Fibroblast of the conjunctiva (primary cell): ENCODE results near the gene BFSP2.

Source experiments
- DNase-seq: peaks from one replicate; pipeline ENCODE4 v3.0.0-alpha.2; 2010; ENCODE audit warnings: low read depth

The BFSP2 gene, protein sequence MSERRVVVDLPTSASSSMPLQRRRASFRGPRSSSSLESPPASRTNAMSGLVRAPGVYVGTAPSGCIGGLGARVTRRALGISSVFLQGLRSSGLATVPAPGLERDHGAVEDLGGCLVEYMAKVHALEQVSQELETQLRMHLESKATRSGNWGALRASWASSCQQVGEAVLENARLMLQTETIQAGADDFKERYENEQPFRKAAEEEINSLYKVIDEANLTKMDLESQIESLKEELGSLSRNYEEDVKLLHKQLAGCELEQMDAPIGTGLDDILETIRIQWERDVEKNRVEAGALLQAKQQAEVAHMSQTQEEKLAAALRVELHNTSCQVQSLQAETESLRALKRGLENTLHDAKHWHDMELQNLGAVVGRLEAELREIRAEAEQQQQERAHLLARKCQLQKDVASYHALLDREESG

DNA sequence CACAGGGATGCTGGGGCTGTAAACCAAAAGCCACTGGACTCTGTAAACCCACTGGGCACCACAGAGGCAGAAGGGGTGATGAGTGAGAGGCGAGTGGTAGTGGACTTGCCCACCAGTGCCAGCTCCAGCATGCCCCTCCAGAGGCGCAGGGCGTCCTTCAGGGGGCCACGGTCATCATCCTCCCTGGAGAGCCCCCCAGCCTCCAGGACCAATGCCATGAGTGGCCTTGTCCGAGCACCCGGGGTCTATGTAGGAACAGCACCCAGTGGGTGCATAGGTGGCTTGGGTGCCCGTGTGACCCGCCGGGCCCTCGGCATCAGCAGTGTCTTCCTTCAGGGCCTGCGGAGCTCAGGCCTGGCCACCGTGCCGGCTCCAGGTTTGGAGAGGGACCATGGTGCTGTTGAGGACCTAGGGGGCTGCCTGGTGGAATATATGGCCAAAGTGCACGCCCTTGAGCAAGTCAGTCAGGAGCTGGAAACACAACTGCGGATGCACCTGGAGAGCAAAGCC lies at the start of gene BFSP2:
Gene BFSP2, plus strand, starts transcription at position 51 of the 510 bp plus-strand sequence. Its CDS starts 28 bp downstream, at position 79.
- DNase-seq, result no peak

DNA sequence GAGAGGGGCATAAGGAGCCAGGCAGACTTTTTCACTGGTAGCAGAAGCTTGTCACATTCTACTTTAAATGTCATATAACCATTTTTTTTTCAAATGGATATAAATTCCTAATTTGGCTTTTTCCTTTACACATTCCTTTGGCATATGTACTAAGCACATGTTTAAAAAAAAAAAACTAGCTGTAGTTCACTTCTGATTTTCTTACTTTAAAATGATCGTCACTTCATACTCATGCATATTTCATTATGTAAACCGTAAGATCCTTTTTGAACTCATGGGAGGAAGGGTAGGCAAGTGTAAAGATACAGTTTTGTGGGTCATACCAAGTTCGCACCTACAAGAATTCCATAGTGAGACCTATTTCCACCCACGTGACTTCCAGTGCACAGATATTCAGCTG lies 45.1 kb upstream of the BFSP2 start:
- no peak for DNase-seq

DNA sequence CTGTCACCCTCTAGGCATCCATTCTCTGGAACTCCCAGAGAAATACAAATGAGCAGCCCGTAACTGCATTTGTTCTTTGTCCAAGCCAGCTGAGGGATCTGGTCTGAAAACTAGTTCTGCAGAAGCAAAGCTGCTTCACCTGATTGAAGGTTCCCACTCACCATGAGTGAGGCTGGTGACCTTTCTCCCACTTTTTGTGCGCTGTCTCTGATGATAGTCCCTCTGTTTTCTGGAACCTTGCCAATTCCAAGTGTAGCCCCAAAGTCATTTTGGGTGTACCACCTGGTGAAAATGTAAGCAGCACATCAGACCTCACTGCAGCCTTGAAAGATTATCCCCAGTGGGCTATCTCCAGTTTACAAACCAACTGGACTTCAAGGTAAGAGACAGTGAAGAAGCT lies 39.4 kb upstream of the BFSP2 start:
- no peak for DNase-seq

DNA sequence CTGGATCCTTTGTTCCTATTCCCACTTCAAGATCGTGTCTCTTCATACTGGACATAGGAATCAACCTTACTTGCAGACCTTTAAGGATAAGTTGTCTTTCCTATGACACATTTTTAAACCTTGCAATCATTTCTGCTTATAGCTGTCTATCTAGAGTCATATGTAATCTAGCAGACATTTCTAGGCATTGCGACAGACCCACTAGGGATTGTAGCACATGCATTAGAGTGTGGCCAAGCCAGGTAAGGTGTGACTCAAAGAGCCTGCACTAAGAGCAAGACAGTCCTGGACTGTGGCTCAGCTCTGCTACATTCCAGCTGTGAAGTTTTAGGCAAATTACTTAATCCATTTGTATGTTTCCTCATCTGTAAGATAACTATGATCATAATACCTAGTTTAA lies 38.8 kb upstream of the BFSP2 start:
- DNase-seq, result no peak

DNA sequence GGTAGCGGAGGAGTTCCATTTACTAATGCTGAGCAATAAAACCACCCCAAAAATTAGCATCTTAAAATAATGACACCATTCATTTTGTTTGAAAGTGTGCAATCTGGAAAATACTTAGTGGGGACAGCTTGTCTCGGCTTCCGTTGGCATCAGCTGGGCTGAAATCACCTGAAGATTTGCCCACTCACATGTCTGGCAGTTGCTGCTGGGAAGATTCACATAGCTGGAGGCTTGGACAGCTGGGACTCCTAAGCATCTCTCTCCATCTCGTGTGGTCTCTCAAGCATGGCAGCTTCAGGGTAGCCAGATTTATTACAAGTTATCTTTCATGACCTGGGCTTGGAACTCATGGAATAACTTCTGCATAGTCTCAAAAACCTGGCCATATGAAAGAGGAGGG lies 38.4 kb upstream of the BFSP2 start:
- DNase-seq, result no peak

DNA sequence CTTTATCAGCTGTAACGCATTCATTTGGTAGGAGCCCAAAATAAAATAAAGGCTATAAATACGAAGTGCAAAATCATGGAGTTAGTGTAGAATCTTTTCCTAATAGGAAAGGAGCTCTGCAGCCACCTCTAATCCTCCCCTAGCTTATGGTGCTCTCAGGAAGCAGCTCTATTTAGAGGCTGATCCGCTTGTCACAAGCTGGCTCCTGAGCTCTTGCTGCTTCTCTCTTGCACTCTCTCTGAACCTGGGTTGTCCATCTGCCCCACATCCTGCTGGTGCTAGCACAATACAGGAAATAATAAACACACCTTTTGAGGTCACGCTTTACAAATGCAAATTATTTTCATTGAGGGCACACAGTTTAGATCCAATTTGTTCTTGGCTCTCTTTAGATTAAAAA lies 37.3 kb upstream of the BFSP2 start:
- DNase-seq, result no peak

DNA sequence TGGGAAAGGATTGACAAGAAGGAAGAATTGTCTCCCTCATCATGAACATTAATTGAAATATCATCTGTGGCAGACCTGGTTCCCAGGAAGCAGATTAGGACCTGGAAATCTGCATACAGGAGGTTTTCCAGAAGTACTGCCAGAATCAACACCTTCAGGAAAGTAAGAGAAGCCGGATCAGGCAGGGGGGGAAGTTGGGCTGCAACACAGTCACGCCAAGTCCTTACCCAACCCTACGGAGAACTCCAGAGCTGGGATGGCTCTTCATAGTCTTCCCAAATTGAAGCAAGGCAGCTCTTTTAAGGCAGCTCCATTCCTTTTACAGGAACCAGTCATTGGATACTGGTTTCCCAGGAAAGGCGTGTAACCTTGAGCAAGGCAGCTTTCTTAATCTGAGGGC lies 35.2 kb upstream of the BFSP2 start:
- no peak for DNase-seq

DNA sequence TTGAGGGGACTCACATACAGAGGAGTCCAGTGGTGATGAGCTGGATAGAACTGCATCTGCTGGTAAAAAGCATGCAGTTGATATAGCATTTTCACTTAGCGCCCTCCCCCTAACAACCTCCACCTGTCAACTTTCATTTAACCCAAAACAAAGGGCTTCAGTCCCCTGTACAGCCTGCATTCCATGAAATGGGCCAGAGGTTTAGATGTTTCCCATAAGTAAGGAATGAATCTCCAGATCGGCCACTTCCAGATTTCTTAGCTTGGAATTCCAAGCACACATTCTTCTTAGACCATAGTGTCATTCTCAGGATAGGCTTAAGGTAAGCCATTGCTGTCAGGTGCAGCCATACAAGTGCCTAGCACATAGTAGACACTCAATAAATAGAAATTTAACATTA lies 32.9 kb upstream of the BFSP2 start:
- DNase-seq, result no peak

DNA sequence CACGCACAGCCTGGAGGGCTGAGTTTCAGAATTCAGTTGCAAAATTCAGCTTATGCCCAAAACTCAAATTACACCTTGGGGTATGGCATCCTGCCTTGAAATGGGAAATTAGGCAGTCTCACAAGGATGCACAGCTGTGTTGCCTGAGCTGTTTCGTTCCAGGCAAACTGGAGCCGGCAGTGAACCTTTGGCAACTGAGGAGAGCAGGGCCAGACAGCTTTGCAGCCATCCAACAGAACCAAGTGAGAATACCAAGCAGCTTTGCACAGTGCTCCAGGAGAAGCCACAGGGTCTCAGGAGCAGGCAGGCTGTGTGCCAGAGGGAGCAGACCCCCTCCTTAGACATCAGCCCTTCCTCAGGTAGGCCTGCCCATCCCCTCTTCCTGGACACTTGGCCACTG lies 32.5 kb upstream of the BFSP2 start:
- DNase-seq, result no peak

DNA sequence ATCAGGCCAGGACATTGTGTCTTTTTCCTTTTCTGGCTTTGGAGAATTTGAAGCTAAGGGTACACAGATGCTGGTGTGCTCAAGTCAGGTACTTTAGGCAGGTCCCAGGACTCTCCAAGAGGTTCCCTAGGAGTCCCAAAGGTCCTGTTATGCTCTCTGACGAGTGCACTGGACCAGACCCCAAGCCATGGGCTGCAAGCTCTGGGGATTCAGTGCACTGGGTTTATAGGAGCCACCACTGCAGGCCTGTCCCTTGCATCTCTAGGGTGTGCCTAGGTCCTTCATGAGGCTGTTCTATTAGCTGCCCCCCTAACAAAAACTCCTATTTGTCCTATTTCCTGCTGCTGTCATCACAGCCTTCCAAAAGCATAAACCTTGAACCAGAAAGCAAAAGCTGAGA lies 31.9 kb upstream of the BFSP2 start:
- DNase-seq, result no peak

DNA sequence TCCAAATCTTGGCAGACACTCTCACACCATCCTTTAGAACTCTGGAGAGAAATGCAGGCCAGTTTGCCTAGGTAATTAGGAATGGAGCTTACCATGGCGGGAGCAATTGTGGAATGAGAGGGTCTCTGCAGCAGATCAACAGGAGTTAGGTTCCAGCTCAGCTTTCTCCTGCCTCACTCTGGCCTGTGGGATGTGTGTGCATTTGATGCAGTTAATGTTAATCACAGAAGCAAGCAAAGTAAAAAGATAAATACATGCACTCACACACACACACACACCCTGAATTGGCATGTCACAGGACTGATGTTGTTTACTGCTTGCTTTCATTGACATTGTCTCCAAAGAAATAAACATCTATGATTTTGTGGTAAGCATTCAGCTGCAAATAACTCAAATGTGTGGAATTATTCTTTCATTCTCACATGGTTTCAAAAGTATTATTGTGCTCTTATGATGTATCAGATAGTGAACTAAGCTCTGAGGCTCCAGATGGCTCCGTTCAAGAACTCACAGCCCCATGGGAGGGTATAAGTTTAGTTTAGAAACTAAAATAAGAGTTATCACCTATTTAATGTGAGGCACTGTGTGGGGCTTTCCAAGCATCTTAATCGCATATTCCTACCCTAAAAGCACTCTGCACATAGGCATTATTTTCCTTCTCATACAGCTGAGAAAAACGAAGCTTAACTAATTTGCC lies 31.3 kb upstream of the BFSP2 start:
- no peak for DNase-seq

DNA sequence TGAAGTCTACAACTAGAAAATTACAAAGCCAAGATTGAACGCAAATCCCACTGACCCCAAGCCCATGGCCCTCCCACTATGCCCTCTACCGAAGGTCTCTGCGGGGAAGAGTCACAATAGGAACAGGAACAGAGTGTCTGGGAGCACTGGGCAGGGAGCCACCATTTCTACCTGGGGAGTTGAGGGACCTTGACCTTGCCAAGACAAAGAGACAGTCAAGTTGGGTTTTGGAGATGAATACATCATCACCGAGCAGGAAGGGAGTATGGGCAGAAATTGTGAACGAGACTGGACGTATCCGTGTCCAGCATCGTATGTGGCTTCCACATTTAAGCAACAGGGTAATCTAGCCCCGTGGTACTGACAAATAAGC lies 30.8 kb upstream of the BFSP2 start:
- no peak for DNase-seq

DNA sequence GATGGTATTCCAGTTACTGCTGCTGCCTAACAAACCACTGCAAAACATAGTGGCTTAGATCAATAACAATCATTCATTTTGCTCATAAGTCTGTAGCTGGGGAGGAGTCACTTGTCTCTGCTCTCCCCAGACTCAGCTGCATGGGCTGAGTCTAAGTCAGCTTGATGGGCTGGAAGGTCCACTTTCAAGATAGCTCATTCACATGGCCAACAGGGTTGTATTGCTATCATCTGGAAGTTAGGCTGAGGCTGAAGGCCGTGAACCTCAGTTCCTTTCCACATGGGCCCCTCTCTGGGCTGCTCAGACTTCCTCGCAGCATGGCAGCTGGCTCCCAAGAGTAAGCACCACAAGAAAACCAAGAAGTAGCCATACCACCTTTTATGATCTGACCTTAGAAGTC lies 28.7 kb upstream of the BFSP2 start:
- DNase-seq, result no peak

DNA sequence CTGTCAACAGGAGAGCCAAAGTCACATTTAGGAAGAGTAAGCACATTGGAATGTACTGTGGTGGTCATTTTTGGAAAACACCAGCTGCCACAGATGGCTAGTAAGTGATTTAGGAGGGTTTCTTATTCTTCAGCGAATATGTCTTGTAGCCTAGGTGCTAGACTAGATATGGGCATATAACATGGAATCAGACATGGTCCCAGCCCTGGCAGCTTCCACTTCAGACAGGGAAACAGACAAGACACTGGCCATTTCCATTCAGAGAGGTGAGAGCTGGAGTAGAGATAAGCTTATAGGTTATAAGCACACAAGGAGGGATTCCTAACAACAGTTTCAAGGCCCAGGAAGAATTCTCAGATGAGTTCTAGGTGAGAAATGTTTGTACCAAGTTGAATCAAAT lies 28.2 kb upstream of the BFSP2 start:
- no peak for DNase-seq

DNA sequence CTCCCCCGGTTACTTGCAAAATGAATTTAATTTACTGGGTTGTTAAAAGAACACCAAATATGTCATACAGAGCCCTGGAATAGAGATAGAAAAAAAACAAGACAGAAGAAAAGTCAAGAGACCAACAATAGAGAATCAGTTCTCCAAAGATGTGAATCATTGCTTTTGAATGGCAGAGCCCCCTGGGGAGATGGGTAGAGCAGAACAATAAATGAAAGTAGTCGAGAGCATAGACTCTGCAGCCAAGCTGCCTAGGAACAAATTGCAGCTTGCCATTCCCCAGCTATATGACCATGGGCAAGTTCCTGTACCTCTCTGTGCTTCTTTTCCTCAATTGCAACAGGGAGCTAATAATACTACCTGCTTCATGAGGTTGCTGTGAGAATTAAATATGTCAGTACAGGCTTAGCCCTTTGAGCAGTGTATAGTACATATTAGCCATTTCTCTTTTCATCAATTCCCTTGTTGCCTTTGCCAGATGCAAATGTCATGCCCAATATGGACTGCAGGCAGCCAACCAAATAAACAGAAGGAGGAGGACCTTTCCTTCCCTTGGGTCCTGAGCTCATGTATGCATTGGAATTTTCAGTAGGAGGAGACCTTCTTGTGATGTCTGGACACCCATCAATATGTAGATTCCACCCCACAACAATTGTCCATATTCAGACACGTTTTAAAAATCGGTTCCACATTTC lies 25.0 kb upstream of the BFSP2 start:
- no peak for DNase-seq

DNA sequence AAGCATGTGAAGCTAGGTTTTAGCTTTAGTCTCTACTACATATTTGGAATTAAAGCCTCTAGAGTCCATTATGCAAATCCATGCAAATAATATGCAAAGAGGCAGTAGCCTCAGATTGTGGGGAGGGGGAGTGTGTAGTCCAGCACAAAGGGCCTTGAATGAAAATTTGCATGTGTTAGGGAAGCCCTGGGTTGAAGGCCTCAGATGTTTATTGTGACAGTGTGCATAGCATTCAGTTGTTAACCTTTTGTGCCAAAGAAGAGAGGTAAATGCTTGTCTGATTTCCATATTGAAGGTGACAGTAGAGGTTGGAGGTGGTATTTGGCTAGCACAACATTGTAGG lies 24.5 kb upstream of the BFSP2 start:
- DNase-seq, result no peak

DNA sequence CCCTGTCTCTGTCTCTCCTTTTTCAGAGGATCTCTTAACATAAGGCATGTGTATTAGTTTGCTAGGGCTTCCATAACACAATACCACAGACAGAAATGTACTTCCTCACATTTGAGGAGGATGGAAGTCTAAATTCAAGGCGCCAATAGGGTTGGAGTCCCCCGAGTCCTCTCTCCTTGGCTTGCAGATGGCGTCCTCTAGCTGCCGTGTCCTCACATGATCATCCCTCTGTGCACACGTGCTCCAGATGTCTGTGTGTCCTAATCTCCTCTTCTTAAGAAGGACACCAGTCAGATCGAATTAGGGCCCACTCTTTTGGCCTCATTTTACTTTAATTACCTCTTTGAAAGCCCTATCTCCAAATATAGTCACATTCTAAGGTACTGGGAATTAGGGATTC lies 23.0 kb upstream of the BFSP2 start:
- no peak for DNase-seq

DNA sequence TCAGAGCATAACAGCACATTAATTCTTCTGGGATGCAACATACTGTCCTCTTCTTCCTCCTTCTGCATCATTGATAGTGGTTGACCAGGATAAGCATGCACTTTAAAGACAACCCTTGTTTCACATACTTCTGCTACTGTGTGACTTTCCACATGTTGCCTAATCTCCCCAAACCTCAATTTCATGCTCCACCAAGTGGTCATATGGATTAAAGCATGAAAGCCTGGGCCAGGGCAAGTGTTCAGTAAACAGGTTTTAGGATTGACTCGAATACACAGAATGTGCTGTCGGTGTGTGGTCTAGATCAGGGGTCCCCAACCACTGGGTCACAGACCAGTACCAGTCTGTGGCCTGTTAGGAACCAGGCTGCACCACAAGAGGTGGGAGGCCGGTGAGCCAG lies 22.5 kb upstream of the BFSP2 start:
- DNase-seq, result peak; percentile 10

DNA sequence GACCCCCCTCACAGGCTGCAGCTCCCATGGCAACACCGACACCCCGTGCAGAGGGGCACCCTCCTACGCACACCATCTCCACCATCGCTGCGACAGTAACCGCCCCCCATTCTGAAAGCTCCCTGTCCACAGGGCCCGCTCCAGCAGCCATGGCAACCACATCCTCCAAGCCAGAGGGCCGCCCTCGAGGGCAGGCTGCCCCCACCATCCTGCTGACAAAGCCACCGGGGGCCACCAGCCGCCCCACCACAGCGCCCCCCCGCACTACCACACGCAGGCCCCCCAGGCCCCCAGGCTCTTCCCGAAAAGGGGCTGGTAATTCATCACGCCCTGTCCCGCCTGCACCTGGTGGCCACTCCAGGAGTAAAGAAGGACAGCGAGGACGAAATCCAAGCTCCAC lies 19.9 kb upstream of the BFSP2 start:
- no peak for DNase-seq

DNA sequence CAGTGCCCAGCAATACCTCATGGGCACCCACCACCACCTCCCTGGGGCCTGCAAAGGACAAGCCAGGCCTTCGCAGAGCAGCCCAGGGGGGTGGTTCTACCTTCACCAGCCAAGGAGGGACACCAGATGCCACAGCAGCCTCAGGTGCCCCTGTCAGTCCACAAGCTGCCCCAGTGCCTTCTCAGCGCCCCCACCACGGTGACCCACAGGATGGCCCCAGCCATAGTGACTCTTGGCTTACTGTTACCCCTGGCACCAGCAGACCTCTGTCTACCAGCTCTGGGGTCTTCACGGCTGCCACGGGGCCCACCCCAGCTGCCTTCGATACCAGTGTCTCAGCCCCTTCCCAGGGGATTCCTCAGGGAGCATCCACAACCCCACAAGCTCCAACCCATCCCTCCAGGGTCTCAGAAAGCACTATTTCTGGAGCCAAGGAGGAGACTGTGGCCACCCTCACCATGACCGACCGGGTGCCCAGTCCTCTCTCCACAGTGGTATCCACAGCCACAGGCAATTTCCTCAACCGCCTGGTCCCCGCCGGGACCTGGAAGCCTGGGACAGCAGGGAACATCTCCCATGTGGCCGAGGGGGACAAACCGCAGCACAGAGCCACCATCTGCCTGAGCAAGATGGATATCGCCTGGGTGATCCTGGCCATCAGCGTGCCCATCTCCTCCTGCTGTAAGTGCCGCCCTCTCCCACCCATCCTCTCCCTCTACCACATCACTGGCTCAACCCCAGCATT lies 19.2 kb upstream of the BFSP2 start:
- no peak for DNase-seq

DNA sequence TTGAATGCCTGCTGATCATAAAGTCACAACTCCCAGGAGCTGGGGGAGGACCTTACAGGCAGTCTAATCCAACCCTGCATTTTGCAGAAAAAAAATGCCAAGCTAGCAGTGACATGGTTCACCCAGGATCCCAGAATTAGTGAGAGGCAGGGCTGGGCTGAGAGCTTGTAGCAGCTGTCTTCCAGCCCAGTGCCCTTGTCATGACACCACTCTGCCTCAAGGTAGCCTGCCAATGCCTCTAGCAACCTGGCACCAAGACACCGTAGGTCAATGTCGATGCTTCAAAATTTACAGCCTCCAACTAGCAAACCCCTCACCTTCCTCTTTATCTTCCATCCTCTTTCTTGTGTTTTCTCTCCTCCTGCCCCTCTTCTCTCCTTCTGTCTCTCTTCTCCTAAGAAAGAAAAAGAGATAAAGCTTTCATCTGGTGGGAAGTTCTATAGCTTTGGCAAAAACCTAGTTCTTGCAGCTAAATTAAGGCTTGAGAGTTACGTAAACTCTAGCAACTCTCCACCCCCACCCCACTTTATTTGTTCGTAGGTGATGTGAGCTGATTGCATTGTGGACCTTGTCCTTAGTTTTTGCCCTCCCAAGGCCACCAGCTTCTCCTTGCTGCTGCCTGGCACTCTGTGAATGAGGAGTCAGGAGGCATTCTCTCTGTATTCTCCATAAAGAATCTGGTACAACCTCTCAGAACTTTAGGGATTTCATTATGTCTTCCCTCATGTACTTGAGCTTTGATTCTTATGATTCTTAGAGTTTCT lies 18.3 kb upstream of the BFSP2 start:
- DNase-seq, result no peak

DNA sequence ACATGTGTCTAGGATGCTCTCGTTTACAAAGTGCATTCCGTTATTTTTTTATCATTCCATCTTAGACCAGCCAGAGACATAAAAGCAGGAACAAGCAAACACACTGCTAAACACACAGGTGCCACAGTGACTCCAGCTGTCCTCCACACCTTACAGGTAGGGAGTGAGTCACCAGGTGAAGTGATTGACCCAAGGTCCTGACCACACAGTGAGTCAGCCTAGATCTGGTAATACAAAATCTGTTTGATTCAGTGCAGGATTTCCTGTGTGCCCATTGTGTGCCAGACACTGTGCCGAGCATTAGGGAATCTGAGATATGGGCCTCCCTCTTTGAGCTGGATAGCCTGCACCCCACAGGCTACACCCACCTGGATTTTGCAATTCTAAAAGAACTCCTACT lies 16.7 kb upstream of the BFSP2 start:
- no peak for DNase-seq
